GM18508 (cell line): ENCODE data around the gene HOXB4.

ENCODE experiments used
- ATAC-seq: cut with Tn5 transposase; IDR thresholded peaks from one replicate; pipeline ENCODE4 v1.9.1; 2021; ENCODE audit warnings: moderate number of reproducible peaks; ENCODE audit not compliant: insufficient read depth, unreplicated experiment

Gene HOXB4

DNA sequence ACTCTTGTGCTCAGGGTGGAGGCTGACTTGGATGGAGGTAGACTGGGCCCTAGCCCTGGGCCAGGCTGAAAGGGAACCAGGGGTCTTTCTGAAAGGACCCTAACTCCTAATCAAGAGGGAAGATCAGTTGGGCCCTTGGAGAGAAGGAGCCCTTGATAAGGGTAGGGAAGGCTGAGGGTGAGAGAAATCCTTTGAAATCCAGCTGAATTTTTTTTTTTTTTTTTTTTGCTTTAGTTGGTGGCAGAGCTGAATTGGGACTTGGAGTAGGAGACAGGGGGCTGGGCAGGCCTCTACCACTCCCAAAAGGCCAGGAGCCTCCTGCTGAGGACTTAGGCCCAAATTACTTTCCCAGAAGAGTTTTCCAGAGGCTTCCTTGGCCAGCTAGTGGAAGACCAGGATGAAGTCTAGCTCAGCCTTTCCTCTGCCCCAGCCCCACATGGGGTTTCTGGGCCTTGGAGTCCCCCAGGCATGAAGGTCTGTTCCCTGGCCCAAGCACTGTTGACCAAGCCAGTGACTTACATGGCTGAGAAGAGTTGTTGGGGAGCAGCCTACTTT lies 12.5 kb upstream of the HOXB4 start:
- no peak for ATAC-seq

DNA sequence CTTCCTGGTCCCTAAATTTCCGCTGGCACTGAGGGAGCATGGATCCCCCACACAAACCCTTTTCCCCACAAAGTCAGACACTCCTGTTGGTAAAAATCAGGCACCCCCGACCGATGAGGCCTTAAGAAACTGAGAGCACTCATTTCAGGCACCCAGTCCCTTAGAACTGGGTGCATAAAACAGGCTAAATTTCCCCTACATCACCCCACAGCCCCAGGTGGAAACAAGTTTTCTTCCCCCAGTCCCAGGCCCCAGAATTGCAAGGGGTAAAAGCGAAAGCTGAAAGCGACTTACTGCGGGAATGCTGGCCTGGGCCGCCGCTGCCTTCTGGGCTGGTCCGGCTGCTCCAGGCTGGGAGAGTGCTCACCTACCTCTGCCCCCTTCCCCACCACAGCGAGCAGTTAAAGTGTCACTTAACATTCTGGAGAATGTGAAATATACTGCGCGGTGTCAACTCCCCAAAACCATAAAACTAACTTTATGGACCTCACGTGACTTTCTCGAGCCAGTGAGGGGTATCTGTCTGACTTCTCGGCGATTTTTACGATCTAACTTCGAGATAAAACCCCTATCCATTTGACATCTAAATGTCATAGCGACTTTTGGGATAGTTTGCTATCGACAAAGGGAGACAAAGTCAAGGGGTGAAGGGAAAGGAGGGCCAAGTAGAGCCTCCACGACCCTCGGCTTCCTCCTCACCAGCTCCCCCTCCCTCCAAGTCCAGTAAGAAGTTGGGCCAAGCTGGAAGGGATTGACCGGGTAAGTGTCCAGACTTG lies 11.9 kb upstream of the HOXB4 start, which contains the start of gene HOXB3:
Gene HOXB3, minus strand, starts transcription at position 411 of the 776 bp plus-strand sequence. CDS start 37,767 bp downstream, outside the sequence.
- ATAC-seq, result no peak

DNA sequence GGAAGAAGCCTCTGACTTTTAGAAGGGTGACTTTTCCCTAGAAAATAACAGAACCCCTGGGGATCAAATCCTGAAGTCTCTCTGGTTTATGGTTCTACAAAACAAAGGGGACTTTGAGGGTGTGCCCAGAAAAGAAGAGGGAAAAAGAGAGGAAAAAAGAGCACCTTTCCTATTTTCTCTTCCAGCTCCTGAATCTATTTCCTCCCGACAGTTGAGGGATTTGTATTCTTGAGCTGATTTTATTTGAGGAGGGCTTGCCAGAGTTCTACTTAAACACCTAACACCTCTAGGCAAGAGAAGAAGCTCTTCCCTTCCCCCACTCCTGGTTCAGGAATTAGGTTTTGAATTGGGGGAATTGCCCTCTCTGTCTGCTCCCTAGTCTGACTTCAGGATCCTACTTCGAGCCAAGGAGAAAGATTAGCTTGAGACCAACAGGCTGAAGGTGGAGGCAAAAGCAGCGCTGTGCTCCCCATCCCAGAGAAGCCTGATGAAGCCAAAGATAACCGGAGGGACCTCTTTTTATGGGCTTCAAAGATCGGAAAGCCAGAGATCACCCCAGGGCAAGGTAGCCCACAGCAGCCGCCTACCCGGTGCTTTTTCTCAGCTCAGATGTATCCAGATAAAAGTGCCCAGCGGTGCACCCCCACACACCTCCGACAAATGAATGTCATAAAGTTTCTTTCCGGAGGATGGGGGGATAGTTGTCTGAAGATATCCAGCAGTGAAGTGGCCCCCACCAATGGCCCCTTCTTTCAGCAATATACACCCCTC lies 11.1 kb upstream of the HOXB4 start:
- no peak for ATAC-seq

DNA sequence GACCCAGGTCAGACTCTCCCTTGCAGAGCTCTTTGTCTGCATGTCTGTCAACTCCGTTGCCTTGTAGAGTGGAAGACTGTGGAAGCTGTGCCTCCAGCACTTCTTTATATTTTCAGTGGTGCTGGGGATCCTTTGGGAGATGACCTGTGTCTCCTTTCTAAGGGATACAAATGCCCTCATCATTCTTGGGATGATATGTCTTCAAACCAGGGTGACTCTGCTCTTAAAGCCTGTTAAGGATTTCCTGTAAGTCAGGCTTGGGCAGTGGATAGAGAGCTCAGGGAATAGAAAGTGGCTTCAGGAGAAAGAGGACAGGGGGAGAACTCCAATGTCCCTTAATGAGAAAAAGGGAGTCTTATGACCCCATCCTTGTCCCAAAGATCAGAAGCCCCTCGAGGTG lies 10.4 kb upstream of the HOXB4 start:
- ATAC-seq, result no peak

DNA sequence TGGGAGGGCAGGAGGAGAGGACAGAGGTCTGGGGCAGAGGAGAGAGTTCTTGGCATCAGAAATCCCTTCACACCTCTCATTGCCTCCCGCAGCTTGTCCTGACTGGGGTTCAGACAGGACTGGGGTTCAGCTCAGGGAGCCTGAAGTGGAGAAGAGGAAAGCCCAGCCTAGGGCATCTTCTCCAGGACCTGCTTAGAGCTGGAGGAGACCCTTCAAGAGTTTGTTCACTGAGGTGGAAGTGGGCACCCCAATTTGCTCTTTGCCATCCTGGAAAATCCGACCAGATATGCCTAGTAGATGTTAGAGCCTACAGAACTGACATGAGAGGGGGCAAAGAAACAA lies 9.9 kb upstream of the HOXB4 start:
- ATAC-seq, result no peak

DNA sequence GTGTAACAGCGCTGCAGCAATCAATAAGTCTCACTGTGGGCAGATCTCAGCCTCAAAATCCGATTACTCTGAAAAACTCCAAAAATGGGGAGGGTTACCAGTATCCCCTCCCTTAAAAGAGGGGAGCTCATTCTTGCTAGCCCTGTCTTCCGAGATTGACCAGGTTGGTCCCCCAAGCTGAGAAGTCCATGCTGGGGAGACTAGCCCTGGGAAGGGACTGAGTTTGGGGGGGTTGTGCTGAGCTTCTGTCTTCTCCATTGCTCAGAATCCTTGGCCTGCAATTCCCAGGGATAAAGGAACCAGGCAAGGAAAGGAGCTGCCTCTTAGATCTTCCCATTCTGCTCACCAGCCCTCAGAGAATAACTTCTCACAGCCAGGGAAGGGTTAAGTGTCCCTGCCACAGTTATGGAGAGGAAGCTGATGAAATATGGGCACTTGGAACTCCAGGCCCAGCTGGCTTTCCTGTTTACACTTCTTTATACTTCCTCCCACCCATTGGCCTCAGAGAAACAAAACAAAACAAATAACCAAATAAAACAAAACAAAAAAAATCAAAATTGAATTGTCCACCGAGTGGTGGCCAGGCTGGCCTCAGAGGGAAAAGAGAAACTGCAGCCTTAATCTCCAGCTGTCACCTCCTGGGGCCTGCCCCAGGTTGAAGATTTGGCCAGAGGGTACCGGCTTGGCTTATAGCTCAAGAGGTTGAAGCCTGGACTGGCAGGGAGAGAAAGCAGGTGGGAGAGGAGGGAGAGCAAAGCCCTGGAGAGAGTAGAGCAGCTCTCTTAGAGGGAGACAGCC lies 9.3 kb upstream of the HOXB4 start:
- ATAC-seq, result no peak

DNA sequence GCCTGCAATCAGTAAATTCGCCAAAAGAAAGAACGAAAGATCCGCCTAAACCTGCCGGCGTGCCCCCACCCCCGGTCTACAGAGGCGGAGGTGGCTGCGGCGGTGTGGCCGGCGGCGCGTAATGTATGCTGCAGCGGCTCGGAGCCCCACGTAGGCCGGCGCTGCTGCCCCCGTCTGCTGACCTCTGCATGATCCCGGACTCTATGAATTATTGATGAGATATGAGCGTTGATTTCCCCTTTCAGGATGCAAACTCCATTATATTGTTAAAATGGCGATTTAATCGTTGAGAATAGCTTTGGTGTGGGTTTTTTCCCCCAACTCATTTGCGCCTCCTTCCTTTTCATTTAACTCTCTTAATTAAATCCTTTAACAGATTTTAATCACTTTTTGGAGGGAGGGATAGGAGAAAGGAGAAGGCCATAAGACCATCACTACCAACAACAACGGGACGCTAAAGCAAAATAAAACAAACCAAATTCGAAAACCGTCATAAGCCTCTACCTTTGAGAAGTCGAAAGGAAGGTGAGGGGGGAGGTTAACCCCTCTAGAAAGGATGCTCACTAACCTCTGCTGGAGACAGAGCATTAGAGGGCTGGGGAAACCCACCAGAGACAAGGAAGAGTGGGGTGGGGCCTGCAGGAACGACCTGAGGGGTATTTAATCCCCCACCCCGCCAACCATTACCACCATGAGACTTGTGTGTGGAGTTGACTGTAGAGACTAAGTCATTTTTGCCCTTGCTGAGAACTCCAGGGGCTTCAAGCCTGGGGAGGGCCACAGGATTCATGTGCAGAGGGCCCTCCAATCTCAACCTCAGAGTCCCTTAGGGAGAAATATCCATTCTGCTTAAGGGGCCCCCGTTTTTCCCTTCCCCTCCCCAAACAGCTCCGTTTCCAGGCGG lies 8.5 kb upstream of the HOXB4 start:
- ATAC-seq, result no peak

DNA sequence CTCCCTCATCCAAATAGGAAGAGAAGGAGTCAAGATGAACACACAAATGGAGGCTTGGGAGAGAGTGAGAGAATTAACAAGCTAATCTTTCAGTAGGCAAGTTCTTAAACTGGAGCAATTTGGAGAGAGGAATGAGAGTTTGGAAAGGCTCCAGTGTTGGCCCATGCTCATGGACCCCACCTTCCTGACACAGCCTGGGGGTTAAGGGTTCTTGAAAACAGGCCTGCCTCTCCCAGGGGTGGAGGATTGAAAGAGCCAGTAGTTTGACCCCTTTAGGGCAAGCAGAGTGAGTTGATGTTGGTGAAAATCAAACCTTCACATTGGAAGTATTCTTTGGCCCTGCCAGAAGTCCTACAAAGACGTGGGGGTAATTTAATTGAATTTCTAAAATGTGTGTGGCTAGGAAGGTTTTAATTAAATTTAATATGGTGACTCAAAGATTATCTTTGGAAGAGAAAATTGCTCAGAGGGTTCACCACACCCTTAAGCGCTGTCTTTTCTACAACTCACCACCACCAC lies 6.1 kb upstream of the HOXB4 start:
- ATAC-seq, result no peak

DNA sequence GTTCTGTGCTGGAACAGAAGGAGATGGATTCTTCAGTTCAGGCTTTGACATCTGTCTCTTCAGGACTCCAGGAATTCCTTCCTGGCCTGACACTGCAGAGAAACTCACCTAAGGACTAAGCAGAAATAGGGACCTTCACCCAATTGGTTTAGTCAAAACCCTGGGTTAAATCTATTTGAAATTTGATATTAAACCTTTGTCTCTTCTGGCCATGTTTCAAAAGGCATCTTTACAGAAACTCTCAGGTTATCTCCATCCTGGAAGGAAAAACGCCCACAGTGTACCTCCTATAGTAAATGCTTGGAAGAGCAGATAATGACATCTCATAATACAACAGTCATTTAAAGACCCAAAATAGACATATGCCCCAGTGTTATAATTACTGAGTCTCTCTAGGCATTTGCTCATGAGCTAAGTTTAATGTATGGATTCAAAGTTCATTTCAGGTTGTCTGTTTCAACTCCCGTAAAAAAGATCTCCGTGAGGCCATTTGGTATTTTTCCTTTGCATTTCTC lies 5.6 kb upstream of the HOXB4 start:
- no peak for ATAC-seq

DNA sequence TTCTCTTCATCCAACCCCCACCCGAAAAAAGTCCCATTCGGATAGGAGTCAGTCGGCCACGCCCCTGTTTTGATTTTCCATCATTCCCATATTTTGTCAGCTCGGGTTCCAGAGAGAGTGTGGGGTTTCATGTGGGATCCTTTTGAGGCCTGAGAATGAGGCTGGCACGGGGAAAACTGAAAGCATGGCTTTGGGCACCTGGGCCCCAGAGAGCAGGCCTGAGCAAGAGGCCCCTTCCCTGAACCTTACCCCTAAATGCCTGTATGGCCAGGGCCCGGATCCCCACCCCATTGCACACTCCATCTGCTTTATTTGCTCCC lies 4.6 kb upstream of the HOXB4 start:
- no peak for ATAC-seq

DNA sequence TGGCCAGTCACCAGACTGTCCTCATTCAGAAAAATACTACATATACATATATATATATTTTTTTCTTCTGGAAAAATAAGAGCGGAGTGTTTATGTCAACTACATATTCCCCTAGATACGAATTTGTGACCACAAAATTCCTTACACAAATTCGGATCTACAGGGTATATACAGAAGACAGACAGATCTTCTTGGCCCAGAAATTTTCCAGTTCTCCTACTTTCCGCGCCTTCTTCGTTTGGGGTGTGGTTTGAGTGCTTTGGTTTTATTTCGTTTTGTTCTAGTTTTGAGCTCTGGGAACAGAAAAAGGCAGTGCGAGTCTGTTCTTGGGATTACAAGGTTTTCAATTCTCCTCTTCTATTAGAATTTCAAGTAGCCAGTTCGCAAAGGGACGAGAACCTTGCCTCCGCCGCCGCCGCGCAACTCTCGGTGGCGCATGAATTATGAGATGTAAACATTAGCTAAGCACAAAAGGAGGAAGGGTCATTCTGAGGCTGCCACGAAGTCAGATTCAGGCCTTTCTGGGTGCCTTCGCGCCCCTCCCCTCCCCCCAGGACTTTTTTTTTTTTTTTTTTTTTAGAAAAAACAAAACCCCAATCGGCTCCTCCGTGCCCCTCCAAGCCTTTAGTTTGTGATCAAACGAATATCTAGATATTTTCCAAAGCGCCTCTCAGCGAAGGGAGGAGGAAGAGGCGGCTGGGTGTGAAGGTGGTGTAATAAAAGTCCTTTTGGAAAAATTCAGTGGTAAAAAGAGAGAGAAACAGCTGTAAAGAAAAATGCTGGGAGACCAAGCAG lies 1.8 kb upstream of the HOXB4 start:
- ATAC-seq, result no peak

DNA sequence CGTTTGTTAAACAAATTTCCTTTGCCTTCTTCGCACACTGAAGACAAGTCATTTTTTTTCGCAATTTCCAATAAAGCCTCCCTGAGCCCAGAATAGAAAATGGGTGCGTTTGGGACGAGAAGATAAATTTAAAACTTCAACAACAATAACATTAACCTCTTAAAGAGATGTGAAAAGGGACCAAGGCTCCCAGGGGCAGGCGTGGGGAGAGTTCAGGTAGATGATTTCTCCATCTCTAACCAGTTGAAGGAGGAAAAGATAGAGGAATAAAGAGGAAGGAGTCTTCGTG lies 1.3 kb upstream of the HOXB4 start:
- no peak for ATAC-seq

DNA sequence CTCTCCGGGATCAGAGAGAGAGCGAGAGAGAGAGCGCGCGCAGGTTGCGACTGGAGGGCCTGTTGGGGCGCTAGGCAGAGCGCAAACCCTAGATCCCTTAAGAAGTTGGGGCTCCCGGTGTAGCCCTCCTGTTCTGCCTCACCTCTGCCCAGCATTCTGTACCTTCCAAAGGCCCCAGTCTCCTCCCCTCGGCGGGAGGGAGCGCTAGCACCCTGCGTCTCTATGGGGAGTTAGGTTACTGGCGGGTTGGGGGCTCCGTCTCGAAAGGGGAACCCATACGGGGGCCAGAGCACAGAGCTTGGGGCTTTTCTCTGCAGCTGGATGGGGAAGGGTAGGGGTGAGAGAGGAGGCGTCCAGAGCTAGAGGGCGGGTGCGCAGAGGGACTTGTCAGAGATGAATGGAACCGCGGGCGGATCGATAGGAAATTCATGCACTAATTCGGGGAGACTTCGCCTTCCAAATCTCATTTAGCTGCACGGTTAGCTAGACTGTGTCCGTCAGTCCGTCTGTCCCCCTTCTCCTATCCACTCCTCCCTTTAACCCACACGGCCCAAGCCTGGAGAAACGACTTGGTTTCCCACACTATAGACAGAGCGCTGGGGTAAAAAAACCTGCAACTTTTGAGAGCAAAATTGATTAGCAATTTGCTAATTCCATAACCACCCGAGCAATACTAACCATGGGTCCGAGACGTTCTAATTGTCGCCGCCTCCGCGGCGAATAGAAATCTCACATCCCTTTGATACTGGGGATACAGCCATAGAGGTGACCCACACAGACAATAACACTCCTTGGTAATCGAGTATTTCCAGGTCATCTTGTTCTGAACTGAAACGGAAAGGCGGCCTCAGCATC lies 693 bp upstream of the HOXB4 start:
- no peak for ATAC-seq

DNA sequence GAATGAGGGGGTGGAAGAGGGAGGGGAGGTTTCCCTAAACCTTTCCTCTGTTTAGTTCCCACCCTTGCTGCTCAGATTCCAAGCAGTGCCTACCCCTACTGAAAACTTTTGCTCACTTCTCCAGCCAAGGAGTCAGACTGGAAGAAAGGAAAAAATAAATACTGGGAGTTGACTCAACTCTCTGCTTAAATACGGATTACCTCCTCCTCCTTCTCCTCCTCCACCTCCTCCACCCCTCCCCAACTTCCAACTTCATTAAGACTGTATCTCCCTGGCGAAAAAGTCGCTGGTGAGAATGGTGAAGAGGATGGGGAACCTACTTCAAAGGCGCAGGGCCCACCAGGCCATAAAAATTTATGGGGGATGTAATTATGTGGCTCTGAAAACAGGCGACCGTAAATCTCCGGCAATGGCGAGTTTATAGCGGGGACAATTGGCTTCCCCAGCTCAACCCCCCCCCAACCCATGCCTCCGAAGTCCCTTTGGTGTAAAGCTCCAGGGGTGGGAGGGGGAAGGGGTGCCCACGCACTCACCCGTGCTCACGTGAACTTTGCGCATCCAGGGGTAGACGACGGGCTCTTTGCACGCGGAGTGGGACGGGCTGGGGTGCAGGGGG lies 712 bp downstream of the HOXB4 start:
- ATAC-seq, result no peak

DNA sequence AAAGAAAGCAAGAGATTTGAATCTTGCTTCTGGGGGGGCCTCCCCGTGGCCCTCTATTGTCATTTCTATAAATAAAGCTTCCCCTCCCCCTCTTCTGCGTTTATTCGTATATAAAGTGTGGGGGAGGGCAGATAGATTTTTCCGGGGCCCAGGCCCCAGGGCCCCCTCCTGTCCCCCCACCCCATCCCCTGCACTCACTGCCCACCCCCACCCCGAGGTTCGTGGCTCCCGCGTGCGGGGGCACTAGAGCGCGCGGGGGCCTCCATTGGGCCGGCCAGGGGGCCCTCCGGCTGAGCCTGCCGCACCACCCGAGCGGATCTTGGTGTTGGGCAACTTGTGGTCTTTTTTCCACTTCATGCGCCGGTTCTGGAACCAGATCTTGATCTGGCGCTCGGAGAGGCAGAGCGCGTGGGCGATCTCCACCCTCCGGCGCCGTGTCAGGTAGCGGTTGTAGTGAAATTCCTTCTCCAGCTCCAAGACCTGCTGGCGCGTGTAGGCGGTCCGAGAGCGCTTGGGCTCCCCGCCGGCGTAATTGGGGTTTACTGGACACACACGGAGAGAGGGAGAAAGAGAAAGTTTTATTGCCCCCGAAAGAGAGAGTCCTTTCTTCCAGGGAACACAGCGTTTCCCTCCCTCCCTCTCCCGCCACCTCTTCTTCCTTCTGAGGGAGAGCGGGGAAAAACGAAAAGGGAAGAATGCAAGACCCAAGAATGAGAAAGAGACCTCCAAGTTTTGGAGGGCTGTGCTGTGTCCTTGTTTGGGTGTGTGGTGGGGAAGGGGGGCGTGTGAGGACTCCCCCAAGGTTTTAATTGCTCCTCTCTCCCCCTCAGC lies 1.5 kb downstream of the HOXB4 start:
- no peak for ATAC-seq

DNA sequence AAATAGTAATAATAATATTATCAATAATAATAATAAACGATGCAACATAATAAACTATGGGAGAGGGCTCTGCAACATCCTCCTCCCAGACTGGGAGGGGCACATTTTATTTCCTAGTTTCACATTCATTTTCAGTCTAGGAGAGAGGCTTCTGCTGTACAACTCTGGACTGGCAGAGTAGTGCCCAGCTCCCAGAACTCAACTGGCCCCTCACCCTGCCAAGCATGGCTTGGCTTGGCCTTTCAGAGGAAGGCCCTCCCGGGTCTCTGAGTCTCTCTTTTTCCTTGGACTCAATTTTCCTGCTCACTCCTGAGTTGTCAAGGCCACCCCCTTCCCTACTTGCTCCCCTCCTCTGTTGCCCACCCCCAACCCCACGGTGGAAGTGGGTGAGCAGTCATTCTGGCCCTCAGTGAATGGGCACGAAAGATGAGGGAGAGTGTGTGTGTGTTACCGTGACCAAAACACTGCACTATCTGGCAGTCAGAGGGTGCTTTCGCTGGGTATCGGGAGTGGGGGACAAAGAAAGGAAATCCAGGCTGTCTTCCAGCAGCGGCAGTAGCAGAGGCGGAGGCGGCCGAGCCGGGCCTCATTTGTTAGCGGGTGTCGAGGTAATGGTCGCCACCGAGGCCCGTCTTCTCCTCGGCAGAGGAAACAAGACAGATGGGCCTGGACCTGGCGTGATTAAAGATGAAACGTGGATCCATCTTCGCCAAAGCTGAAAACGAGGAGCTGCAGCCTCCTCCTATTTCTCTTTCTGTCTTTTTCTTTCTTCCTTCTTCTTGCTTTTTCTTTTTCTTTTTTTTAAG lies 2.3 kb downstream of the HOXB4 start:
- no peak for ATAC-seq
